K562 (cell line): ENCODE measurements around the gene ZNF629. TPM values are rescaled to one million over a fixed set of nuclear protein-coding genes. Genes with fewer than 3 reads are reported as not detected.

ENCODE experiments used
- DIDO1 ChIP-seq: fragments of 450-650 bp; IDR thresholded peaks from 2 replicates; pipeline ENCODE4 v1.6.1; 2016; ENCODE audit warnings: low read depth, missing biosample characterization, missing genetic modification characterization
- DMBX1 ChIP-seq: fragments of 250-450 bp; sonication (Bioruptor Pico); IDR thresholded peaks from 2 replicates; pipeline ENCODE4 v1.8.0; 2022; ENCODE audit warnings: inconsistent platforms, mild to moderate bottlenecking, moderate library complexity, borderline replicate concordance
- FOS ChIP-seq: IDR thresholded peaks from 3 replicates; pipeline ENCODE4 v1.6.1; 2011; ENCODE audit not compliant: insufficient read length; ENCODE audit errors: extremely low read depth
- MAFK ChIP-seq: IDR thresholded peaks from 2 replicates; pipeline ENCODE4 v1.6.1; 2011; ENCODE audit warnings: low read length, improper control_type of control experiment
- MYC ChIP-seq, 2 experiments: fragments of 250-450 bp in 1 of 2; sonication (Bioruptor Pico) in 1 of 2; IDR thresholded peaks; 2 replicates each; pipeline versions ENCODE4 v1.5.1 to v1.6.1; 2012 to 2021; ENCODE audit warnings: low read depth in 2 of 2, borderline replicate concordance in 1 of 2, improper control_type of control experiment in 1 of 2, low read length in 1 of 2, mild to moderate bottlenecking in 1 of 2, moderate library complexity in 1 of 2
- NFIX ChIP-seq: fragments of 250-450 bp; sonication (Bioruptor Pico); IDR thresholded peaks from 2 replicates; pipeline ENCODE4 v1.4.0; 2020; ENCODE audit warnings: low read depth, mild to moderate bottlenecking, moderate library complexity
- POLR2G ChIP-seq: fragments of 200-400 bp; formaldehyde crosslinking; IDR thresholded peaks from 2 replicates; pipeline ENCODE4 v1.6.1; 2017; ENCODE audit warnings: low read depth, mild to moderate bottlenecking, antibody characterized with exemption, low read length, moderate library complexity
- SNIP1 ChIP-seq: fragments of 450-650 bp; IDR thresholded peaks from 2 replicates; pipeline ENCODE4 v1.7.1; 2017; ENCODE audit warnings: low read depth, mild to moderate bottlenecking
- U2AF1 ChIP-seq: fragments of 200-400 bp; formaldehyde crosslinking; optimal IDR thresholded peaks from 2 replicates; pipeline ENCODE3; 2017; ENCODE audit warnings: mild to moderate bottlenecking, low read depth, low read length, moderate library complexity
- ZNF124 ChIP-seq: sonication (generic); formaldehyde crosslinking; IDR thresholded peaks from 2 replicates; pipeline ENCODE4 v1.8.1; 2022; ENCODE audit warnings: missing genetic modification reagents
- ZNF143 ChIP-seq: sonication (generic); formaldehyde crosslinking; IDR thresholded peaks from 2 replicates; pipeline ENCODE4 v1.9.0; 2022; ENCODE audit warnings: mild to moderate bottlenecking, missing genetic modification reagents
- ZNF431 ChIP-seq: sonication (generic); formaldehyde crosslinking; IDR thresholded peaks from 2 replicates; pipeline ENCODE4 v1.8.0; 2022; ENCODE audit warnings: mild to moderate bottlenecking, missing genetic modification reagents
- polyA plus RNA-seq, 8 experiments: library from polyadenylated mRNA; depleted of rRNA in 4 of 8; stranded (reverse) in 5 of 8; unstranded in 3 of 8; fragments of >200 nt; fragmentation: Nextera tagmentation in 2 of 8; fragmentation: Illumina TruSeq in 1 of 8; extraction: Ambion mirVana in 2 of 8; extraction: Trizol in 1 of 8; gene quantifications; 2 replicates each; pipeline versions ENCODE4 v1.2.1 to v1.2.3, GENCODE V29; 2011 to 2014; ENCODE audit warnings: inconsistent platforms in 1 of 8, missing spikeins in 1 of 8
- total RNA-seq, 7 experiments: library from RNA; depleted of rRNA in 6 of 7; stranded (reverse); fragments of >200 nt in 6 of 7; fragmentation: Illumina TruSeq in 2 of 7; extraction: Trizol in 2 of 7; gene quantifications; 2 replicates each; pipeline versions ENCODE4 v1.2.1 to v1.2.3, GENCODE V29; 2011 to 2021; ENCODE audit warnings: low replicate concordance in 1 of 7
- TF ChIP-seq, protein P1 (sequence below): IDR thresholded peaks from 2 replicates; pipeline ENCODE4 v1.6.1; 2016; ENCODE audit warnings: missing genetic modification characterization, missing compliant biosample characterization
- TF ChIP-seq, protein P2 (sequence below): fragments of 450-650 bp; IDR thresholded peaks from 2 replicates; pipeline ENCODE4 v1.6.1; 2016; ENCODE audit warnings: low read depth
- TF ChIP-seq, protein P3 (sequence below): sonication (generic); formaldehyde crosslinking; IDR thresholded peaks from 2 replicates; pipeline ENCODE4 v1.8.1; 2023; ENCODE audit warnings: mild to moderate bottlenecking, missing genetic modification reagents

Gene ZNF629
- total and polyA plus RNA-seq, 9 of the 15 experiments (the other 6 are each of a cell fraction or from before 2014, with no cell fraction given): 0.44 to 18.8 (median 7.4) TPM

DNA sequence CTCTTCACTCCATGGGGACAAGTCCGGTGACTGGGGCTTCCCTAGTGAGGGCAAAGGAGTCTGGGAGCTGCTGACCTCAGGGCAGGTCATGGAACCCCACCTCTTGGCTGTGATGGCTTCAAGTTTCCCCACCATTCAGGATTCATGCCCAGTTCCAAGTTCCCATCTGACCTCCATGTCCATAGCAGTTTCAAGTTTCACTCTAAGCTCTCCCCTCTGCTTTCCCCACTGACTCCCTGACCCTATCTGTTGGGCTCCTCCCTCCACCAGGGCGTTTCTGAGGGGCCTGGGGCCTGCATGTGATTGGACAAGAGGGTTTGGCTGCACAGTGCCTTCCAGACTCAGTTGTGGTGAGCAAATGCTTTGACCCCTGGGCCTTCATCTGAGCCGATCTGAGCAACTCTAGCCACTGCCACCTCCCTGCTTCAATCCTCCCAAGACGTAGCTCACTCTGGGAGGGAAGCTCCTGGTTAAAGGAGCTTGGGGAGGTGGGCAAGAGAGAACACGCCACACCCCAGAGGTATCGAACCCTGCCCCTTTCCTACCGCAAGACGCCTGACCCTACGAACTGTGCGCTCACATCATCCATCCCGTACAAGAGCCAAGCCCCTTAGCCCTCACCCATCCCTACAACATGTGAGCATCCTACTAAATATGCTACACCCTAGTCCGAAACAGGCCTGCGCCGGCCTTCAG lies 8.3 kb downstream of the ZNF629 start (continued):
- TF ChIP-seq, protein P1, sequence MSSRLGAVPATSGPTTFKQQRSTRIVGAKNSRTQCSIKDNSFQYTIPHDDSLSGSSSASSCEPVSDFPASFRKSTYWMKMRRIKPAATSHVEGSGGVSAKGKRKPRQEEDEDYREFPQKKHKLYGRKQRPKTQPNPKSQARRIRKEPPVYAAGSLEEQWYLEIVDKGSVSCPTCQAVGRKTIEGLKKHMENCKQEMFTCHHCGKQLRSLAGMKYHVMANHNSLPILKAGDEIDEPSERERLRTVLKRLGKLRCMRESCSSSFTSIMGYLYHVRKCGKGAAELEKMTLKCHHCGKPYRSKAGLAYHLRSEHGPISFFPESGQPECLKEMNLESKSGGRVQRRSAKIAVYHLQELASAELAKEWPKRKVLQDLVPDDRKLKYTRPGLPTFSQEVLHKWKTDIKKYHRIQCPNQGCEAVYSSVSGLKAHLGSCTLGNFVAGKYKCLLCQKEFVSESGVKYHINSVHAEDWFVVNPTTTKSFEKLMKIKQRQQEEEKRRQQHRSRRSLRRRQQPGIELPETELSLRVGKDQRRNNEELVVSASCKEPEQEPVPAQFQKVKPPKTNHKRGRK (tag): no peak
- TF ChIP-seq MYC (IDR thresholded peaks at IDR 0.05; ENCODE audit: low read depth, low read length) (no peak), MYC (CRISPR knock-in tag; IDR thresholded peaks at IDR 0.05; ENCODE audit: borderline replicate concordance, low read depth) (no peak), ZNF124 (CRISPR knock-in tag) (no peak), ZNF431 (CRISPR knock-in tag) (no peak), DMBX1 (0 out of 2 replicates have a peak, but pooled peaks have one; percentile 46), NFIX (no peak), POLR2G (peak; percentile 55), MAFK (no peak), U2AF1 (no peak), ZNF143 (CRISPR knock-in tag) (0 out of 2 replicates have a peak, but pooled peaks have one; percentile 3), SNIP1 (no peak), DIDO1 (tag) (no peak), FOS (no peak)
- TF ChIP-seq, protein P2, sequence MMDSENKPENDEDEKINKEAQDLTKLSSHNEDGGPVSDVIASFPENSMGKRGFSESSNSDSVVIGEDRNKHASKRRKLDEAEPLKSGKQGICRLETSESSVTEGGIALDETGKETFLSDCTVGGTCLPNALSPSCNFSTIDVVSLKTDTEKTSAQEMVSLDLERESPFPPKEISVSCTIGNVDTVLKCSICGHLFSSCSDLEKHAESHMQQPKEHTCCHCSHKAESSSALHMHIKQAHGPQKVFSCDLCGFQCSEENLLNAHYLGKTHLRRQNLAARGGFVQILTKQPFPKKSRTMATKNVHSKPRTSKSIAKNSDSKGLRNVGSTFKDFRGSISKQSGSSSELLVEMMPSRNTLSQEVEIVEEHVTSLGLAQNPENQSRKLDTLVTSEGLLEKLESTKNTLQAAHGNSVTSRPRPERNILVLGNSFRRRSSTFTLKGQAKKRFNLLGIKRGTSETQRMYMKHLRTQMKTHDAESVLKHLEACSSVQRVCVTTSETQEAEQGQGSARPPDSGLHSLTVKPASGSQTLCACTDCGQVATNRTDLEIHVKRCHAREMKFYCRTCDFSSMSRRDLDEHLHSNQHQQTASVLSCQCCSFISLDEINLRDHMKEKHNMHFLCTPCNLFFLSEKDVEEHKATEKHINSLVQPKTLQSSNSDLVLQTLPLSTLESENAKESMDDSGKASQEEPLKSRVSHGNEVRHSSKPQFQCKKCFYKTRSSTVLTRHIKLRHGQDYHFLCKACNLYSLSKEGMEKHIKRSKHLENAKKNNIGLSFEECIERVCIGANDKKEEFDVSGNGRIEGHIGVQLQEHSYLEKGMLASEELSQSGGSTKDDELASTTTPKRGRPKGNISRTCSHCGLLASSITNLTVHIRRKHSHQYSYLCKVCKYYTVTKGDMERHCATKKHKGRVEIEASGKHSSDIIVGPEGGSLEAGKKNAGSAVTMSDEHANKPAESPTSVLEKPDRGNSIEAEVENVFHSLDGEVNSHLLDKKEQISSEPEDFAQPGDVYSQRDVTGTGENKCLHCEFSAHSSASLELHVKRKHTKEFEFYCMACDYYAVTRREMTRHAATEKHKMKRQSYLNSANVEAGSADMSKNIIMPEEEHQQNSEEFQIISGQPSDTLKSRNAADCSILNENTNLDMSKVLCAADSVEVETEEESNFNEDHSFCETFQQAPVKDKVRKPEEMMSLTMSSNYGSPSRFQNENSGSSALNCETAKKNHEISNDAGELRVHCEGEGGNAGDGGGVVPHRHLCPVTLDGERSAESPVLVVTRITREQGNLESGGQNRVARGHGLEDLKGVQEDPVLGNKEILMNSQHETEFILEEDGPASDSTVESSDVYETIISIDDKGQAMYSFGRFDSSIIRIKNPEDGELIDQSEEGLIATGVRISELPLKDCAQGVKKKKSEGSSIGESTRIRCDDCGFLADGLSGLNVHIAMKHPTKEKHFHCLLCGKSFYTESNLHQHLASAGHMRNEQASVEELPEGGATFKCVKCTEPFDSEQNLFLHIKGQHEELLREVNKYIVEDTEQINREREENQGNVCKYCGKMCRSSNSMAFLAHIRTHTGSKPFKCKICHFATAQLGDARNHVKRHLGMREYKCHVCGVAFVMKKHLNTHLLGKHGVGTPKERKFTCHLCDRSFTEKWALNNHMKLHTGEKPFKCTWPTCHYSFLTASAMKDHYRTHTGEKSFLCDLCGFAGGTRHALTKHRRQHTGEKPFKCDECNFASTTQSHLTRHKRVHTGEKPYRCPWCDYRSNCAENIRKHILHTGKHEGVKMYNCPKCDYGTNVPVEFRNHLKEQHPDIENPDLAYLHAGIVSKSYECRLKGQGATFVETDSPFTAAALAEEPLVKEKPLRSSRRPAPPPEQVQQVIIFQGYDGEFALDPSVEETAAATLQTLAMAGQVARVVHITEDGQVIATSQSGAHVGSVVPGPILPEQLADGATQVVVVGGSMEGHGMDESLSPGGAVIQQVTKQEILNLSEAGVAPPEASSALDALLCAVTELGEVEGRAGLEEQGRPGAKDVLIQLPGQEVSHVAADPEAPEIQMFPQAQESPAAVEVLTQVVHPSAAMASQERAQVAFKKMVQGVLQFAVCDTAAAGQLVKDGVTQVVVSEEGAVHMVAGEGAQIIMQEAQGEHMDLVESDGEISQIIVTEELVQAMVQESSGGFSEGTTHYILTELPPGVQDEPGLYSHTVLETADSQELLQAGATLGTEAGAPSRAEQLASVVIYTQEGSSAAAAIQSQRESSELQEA: no peak
- TF ChIP-seq, protein P3, sequence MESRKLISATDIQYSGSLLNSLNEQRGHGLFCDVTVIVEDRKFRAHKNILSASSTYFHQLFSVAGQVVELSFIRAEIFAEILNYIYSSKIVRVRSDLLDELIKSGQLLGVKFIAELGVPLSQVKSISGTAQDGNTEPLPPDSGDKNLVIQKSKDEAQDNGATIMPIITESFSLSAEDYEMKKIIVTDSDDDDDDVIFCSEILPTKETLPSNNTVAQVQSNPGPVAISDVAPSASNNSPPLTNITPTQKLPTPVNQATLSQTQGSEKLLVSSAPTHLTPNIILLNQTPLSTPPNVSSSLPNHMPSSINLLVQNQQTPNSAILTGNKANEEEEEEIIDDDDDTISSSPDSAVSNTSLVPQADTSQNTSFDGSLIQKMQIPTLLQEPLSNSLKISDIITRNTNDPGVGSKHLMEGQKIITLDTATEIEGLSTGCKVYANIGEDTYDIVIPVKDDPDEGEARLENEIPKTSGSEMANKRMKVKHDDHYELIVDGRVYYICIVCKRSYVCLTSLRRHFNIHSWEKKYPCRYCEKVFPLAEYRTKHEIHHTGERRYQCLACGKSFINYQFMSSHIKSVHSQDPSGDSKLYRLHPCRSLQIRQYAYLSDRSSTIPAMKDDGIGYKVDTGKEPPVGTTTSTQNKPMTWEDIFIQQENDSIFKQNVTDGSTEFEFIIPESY: peak; percentile 79; the same call in 1 of the 2 replicates
